Fibroblast of skin of left quadriceps (primary cell): ENCODE measurements around the gene AARS2.

Source experiments
- DNase-seq, 2 experiments: peaks; one replicate each; pipeline ENCODE4 v3.0.0-alpha.2; 2013; ENCODE audit warnings: low read depth in 2 of 2

Gene AARS2

DNA sequence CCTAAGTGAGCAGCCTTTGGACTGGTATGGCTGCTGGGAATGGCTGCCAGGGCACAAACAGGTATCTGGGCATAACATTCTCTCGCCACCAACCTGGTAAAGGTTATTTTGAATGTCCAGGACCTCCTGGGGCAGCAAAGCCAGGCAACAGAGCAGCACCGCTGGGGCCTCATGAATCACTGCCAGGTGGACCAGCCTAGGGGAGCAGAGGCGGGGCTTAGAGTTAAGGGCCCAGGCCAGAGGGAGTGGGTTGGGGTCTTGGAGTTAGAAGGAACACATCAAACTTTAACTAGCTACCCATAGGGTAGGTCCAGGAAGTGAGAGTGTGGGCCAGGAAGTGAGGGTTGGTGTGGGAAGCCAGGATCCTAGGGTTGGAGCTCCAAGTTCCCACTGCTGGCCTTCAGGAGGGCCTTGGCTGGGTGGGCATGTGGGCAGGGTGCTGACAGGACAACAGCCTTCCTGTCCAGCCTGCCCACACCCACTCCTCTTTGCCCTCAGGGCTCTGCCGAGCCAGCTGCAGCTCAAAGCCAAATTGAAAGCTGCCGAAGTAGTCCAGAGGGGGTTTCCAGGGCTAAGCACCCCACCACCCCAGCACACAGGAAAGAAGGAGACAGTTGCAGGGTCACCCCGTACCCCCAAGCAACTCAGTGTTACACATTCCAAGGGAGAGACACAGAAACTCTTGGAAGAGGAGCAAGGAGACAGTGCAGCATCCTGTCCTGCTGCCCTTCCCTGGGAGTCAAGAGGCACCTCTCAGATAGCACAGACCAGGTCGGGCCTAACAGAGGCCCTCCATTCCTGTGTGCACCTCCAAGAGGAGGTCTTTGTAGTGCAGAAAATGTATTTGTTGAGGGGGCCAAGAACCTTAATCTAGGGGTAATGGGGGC is 50.4 kb downstream of the AARS2 start:
- no peak for DNase-seq

- DNase-seq: no peak
These were observed 51.6 kb downstream of the AARS2 start for GRCh38 chr6:44261581-44261980.

GRCh38 chr6:44260451-44261297 is 52.5 kb downstream of the AARS2 start:
- DNase-seq: no peak

GRCh38 chr6:44260011-44260410 is 53.1 kb downstream of the AARS2 start:
- no peak for DNase-seq

GRCh38 chr6:44258921-44259320 is 54.2 kb downstream of the AARS2 start:
- no peak for DNase-seq

DNA sequence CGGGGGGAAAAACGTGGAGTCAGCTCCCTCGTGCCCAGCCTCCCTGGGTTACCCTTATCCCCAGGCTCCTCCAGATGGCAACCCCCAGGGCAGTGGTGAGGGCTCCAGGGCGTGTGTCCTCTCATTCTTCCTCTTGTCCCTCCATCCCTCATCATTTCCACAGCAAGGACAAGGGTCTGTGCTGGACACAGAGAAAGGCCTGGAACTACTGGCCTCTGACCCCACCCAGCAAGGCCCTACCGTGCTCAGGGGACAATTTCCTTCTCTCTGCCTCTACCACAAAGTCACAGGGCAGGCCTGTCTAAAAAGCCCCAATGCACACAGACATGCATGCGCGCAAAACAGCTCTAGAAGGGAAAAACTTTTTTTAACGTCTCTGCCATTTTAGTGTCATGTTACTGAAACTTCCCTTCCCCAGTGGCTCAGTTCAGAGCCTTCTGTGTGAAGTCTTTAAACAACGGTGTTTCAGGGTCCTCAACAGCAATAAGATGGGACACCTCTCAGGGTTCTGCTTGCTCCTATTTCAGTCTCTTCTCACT is 54.8 kb downstream of the AARS2 start:
- DNase-seq: no peak

GRCh38 chr6:44257753-44258324 is 55.3 kb downstream of the AARS2 start:
- no peak for DNase-seq

DNA sequence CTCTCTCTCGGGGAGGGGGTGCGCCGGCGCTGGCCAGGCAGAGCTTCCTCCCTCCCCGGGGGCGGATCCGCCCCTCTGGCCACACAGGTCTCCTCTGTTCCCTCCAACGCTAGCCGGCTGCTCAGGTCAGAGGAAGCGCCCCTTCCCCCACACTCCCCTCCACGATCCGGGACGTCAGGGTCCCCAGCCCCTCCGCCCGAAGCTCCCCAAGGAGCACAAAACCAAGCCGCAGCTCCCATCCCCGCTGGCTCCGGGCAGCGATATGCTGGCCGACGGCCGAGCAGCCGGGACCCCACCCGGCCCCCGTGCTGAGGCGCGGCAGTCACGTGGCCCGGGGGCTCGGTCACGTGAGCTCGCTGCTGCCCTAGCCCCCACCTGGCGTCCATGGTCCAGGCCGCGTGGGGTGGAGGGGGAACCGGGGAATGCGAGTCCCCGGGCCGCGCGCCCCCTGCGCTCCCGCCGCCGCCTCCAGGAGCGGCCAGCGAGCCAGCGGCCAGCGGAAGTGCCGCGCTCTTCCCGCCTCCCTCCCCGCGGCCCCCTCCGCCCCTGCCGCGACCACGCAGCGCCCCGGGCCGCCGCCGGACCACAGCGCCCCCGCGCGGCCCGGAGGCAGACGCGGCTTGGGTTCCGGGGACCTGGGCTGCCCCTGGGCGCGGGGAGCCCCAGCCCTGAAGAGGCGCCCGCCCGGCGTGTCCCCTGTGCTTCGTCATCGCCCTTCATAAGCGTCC is 56.0 kb downstream of the AARS2 start, which contains the start of gene SLC35B2:
SLC35B2 (minus strand) TSS at position 504 of the 728 bp plus-strand sequence; CDS start at position 386, 118 bp downstream.
- peak in 1 of 2 experiments; percentile 33 for DNase-seq

- DNase-seq: no peak
These were observed 56.4 kb downstream of the AARS2 start for GRCh38 chr6:44256775-44257024.

DNA sequence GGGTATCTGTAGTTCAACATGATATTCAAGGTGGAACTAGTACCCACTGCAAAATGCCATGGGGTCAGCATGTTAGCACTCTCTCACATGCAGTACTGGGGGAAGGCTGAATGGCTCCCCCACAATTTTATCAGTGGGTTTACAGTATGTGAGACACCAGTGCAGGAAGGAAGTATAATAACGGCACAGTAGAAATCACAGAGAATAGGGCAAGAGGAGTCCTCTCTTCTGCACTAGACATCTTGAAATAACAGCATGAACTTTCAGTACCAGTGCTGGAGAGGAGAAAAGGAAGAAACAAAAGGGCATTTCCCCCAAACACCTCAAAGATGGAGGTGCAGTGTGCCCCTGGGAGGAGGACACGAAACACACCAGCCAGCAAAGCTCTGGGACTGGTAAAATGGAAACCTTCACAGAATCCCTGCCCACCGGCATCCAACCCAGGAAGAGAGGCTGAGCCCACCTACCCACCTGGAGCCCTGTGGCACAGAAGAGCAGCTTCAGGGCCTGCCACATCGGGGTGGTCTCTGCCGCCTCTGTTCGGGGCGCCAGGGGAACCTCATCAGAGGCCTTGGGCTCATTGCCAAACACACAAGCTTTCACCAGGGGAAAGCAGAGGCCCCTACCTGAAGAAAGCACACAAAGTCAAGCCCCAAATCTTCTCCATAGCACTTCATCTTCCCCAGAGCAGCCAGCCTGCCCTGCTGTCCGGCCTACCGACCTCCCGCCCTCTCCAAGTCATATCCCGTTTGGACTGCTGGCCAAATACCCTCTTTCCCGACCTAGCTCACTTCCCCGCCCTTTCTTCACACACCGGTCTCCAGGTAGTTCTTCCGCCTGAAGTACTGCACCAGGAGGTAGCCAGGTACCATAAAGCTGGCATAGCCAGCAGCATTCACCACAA is 57.0 kb downstream of the AARS2 start:
- no peak for DNase-seq

DNA sequence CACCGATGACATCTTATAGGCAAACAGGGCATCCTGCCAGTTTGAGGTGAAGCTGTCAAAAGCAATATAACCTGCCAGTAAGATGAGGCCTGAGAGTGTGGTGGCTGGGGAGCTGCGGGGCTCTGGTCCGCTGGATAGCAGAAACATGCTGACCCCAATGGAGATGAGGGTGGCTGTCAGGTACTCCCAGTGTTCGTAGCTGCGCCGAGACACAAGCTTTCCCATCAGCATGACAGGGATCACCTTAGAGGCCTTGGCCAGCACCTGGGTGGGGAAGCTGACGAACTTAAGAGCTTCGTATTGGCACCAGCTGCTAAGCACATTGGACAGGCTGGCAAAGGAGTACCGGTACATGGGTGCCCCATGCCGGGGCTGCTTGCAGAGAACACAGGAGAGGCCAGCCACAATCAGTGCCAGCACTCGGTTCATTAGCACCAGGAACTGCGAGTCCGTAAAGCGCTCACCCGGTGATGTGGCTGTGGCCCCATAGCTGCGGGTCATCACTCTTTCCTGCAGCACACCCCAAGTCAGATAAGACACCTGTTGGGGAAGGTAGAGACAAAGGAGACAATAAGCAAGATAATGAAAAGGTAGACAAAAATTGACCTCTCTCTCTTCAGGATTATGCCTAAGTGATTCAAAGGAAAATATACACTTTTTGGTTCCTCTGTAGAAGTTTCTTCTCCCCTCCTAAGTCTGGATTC is 57.9 kb downstream of the AARS2 start:
- no peak for DNase-seq

DNA sequence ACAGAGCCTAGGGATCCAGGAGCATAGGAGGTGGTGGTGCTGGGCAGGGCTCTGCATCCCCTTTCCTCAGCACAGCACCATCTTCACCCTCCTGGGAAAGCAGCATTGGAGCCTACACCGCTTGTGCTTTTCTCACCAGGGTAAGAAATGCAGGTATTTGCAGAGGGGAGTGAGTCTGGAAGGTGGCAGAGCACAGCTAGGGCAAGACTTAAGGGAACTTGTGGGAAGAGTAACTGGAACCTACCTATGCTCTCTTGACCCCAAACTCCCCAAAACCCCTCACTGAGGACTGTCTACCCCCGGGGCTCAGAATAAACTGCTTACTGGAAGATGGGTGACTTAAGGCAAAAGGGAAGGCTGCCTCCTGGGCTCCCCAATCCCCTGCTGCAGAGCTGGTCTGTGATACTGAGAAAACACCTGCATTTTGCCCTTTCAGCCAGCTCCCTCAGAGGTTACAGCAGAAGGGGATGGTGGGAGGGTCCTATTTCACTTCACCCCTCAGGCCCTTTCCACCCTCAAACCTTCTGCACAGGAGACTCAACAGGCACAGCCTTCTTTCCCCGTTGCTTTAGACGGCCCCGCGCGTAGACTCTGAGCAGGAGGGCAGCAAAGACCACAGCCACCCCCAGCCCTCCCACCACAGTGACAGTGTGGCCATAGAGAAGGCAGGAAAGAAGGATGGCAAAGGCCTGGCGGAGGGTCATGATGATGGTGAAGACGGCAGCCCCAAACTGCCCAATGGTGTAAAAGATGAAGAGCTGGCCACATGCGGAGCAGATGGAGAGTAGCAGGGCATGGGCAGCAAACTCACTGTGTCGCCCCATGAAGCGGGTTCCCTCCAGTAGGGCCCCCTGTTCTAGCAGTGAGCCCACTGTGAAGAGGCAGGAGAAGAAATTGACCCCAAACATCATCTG is 58.7 kb downstream of the AARS2 start:
- no peak for DNase-seq

- no peak for DNase-seq
These were observed 59.6 kb downstream of the AARS2 start for GRCh38 chr6:44253307-44254101.

GRCh38 chr6:44251576-44252524 is 61.3 kb downstream of the AARS2 start:
- no peak for DNase-seq

DNA sequence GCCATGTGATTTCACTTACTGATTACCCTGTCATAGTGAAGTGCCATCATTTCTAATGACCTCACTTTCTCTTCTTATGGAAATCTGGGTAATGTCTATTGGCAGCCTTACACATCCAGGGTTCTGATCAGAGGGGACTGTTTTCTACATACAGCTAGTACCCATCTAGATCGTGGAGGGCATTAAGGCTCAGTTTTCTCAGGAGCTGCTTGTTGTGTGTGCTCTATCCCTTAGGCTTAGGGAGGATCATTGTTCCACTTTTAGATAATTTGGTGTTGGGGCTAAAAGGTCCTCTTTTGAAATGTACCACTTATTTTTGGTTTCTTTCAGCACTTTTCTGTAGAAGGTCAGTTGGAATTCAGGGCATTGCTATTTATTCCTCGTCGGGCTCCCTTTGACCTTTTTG is 62.4 kb downstream of the AARS2 start:
- DNase-seq: no peak

- DNase-seq: no peak
These were observed 63.0 kb downstream of the AARS2 start for GRCh38 chr6:44250067-44250717.
